GM12872 (cell line): ENCODE data around the gene SIPA1L2.

Experiments used
- TF ChIP-seq, protein P1 (sequence below): IDR thresholded peaks from 3 replicates; pipeline ENCODE4 v1.5.1; 2011; ENCODE audit warnings: low read depth, mild to moderate bottlenecking, low read length, moderate library complexity; ENCODE audit not compliant: insufficient read depth

Gene SIPA1L2

DNA sequence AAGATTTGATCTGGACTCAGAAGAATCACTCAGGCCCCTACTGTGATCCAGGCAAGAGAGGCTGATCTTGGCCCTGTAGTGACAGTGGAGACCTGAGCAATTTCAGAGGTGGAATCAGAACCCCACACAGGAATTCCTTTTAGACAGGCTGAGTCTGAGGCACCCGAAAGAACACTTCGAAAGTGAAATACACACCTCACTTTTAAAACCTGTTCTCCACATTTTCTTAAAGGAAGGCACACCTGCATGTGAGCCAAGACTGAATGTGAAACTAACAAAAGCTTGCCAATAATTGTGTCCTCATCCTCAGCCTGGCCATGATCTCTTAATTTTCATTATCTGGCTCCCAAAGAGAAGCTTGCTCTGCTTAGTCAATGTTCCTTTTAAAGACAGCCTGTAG, 32.2 kb downstream of the SIPA1L2 start:
- TF ChIP-seq, protein P1, sequence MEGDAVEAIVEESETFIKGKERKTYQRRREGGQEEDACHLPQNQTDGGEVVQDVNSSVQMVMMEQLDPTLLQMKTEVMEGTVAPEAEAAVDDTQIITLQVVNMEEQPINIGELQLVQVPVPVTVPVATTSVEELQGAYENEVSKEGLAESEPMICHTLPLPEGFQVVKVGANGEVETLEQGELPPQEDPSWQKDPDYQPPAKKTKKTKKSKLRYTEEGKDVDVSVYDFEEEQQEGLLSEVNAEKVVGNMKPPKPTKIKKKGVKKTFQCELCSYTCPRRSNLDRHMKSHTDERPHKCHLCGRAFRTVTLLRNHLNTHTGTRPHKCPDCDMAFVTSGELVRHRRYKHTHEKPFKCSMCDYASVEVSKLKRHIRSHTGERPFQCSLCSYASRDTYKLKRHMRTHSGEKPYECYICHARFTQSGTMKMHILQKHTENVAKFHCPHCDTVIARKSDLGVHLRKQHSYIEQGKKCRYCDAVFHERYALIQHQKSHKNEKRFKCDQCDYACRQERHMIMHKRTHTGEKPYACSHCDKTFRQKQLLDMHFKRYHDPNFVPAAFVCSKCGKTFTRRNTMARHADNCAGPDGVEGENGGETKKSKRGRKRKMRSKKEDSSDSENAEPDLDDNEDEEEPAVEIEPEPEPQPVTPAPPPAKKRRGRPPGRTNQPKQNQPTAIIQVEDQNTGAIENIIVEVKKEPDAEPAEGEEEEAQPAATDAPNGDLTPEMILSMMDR = no peak

DNA sequence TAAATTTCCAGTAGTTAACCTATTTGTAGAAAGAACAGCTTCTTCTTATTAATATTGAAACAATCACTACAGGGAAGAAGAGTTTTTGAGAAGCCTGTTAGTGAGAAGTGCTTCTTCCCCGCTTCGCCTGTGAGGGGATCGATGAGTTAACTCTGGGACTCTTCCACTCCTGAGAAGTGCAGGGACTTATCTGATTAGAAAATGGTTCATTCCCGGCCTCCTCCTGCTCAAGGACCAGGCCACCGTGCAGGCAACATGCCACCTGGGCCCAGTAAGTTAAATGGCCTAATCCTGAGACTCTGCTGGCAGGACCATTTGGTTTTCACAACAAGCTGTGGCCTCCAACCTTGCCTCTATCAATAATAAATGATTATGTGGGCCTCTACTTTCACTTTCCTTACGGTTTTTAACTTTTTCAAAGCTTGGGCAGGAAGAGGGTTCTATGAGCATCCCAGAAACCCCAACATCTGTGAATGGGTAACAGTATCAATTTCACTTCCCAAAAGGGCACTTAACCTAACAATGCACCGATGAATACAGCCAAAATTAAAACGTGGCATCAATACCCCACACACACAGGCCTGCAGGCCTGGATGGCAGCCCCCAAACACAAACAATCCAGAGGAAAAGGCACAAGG, 33.1 kb downstream of the SIPA1L2 start:
- TF ChIP-seq, protein P1 = no peak

DNA sequence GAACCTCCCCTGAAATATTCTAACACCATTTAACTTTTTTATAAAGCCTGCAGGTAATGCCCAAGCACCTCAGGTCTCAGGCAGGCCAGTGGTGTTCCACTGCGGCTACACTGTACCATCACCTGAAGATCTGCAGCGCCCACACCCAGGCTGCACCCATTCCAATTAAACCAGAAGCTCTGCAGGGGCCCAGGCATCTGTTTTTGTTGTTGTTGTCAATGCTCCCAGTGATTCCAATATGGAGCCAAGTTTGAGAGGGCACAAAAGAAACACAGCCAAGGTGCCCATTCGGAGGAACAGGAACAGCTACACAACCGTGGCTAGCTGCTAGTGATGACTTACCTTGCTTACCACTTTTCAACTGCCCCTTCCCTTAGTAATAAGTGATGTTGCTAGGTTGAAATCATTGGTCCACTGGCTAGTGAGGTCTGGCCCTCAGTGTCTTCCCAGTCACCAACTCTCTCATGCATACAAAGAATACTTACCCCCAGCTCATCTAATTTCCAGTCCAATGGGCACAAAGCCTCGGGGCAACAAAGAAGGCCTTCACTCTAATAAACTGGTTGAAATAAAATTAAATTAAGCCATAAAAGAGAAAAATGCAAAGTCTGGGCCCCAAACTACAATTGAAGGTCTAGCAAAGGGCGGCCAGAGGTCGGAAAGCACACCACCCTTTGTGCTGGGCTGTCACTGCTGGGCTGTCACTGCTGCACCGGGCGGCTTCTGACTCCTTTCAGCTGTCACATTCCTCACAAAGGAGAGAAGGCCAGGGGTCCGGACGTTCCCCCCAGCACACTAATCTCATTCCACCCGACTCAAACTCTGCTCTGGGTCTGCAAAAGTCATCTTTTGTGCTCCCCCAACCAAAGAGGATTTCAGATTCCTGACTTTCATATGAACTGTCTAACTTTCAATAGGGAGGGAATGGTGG, 34.9 kb downstream of the SIPA1L2 start:
- TF ChIP-seq, protein P1 = no peak

DNA sequence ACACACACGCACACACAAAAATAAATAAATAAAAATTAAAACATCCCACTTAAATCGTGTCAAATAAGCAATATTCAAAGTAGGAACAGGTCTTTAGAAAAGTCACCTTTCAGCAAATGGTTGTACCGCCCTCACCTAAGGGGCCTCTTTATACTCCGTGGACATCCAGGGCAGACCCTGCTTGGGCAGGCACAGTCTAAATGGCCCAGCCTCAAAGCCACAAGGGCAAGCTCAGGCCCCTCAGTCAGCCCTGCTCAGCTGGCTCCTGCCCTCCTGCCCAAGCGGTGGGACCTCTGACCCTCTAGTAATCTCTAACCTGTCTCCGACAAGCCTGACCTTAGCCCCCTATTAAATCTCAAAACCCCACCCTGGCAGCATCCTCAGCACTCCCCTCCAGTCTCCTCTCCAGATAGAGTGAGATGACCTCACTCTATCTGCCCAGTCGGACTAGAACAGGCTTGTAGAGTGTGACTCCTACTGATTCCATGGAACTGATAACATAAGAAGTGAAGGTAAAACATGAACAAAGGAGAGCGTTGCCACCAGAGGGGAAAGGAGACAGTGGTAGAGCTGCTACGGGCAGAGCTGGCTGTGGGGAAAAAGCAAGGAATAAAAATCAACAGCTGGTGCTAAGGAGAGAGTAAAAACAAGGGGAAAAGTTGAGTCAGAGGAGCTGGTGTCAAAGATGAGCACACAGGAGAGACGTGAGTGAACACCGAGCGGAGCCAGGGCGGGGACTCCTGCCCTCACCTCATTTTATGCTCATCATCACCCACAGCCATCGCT, 36.0 kb downstream of the SIPA1L2 start:
- TF ChIP-seq, protein P1 = no peak

DNA sequence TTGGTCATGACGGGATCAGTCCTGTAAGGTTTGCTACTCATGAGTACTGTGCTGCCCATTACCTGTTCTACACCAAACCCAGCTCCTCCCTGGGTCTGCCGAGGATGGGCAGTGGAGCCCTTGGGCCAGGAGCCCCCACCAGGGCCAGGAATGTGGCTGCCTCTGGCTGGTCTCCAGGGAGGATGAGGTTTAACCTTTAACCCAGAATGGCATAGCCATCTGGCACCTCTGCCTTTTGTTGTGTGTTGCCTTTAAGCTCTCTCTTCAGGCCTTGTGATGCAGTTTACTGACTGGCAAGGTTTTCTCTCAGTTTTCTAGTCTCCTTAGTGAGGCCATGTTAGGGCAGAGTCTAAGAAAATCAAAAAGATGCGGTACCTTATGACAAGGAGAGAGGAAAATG, 38.6 kb downstream of the SIPA1L2 start:
- TF ChIP-seq, protein P1 = no peak

DNA sequence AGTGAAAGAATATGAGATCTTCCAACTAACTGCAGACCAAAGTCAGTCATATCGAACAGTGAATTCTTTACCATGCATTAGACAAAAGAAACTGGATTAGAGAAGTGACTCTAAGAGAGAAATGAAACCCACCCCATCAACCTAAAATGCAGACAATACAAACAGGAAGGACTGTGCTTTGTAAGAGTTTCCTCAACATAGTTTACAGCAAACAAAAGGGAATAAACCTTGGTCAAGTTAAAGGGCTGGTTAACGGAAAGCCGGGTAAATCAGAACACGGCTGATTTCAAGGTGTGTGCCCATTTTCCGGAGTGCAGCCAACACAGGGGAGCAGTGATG, 39.2 kb downstream of the SIPA1L2 start:
- TF ChIP-seq, protein P1 = no peak
